HG03520 (cell line): ENCODE measurements around the gene SEL1L.
"Not testable (repeated sequence)": the region's sequence is repeated elsewhere in the genome, so short reads cannot be mapped to it uniquely, and the experiment has no call there.

Source experiments
- ATAC-seq: cut with Tn5 transposase; IDR thresholded peaks from one replicate; pipeline ENCODE4 v1.9.1; 2021; ENCODE audit warnings: mild to moderate bottlenecking, moderate library complexity; ENCODE audit not compliant: unreplicated experiment

SEL1L gene

GRCh38 chr14:81533536-81534343 lies at the start of gene SEL1L:
TSS of gene SEL1L (minus strand) at chr14:81533853. CDS start at chr14:81533744, 109 bp downstream.
- ATAC-seq: peak; percentile 92

GRCh38 chr14:81582420-81582819 lies 48.8 kb upstream of the SEL1L start:
- no peak for ATAC-seq

- ATAC-seq: no peak
Observed at GRCh38 chr14:81579115-81579514, 45.5 kb upstream of the SEL1L start.

GRCh38 chr14:81571437-81571836 lies 37.8 kb upstream of the SEL1L start:
- no peak for ATAC-seq

GRCh38 chr14:81567302-81567701 lies 33.6 kb upstream of the SEL1L start:
- no peak for ATAC-seq

- ATAC-seq: no peak
Observed at GRCh38 chr14:81565441-81566290, 32.0 kb upstream of the SEL1L start.

GRCh38 chr14:81562818-81563217 lies 29.2 kb upstream of the SEL1L start:
- ATAC-seq: no peak

- no peak for ATAC-seq
Observed at GRCh38 chr14:81561084-81561775, 27.6 kb upstream of the SEL1L start.

- ATAC-seq: no peak
Observed at GRCh38 chr14:81559385-81559784, 25.7 kb upstream of the SEL1L start.

- ATAC-seq: no peak
Observed at GRCh38 chr14:81557146-81557545, 23.5 kb upstream of the SEL1L start.

GRCh38 chr14:81555684-81556083 lies 22.0 kb upstream of the SEL1L start:
- ATAC-seq: no peak

- no peak for ATAC-seq
Observed at GRCh38 chr14:81555051-81555450, 21.4 kb upstream of the SEL1L start.

GRCh38 chr14:81551471-81551870 lies 17.8 kb upstream of the SEL1L start:
- no peak for ATAC-seq

GRCh38 chr14:81550001-81550637 lies 16.5 kb upstream of the SEL1L start:
- ATAC-seq: peak; percentile 90

GRCh38 chr14:81541206-81541605 lies 7.6 kb upstream of the SEL1L start:
- not testable (repeated sequence) for ATAC-seq

- ATAC-seq: no peak
Observed at GRCh38 chr14:81537193-81537592, 3.5 kb upstream of the SEL1L start.

- ATAC-seq: no peak
Observed at GRCh38 chr14:81536241-81536771, 2.7 kb upstream of the SEL1L start.

GRCh38 chr14:81535396-81536164 lies 1.9 kb upstream of the SEL1L start:
- ATAC-seq: no peak

GRCh38 chr14:81534510-81535074 lies 939 bp upstream of the SEL1L start:
- ATAC-seq: no peak

GRCh38 chr14:81533212-81533535 lies 479 bp downstream of the SEL1L start:
- no peak for ATAC-seq
